ENCODE data around the gene ALLC.

ALLC gene

DNA sequence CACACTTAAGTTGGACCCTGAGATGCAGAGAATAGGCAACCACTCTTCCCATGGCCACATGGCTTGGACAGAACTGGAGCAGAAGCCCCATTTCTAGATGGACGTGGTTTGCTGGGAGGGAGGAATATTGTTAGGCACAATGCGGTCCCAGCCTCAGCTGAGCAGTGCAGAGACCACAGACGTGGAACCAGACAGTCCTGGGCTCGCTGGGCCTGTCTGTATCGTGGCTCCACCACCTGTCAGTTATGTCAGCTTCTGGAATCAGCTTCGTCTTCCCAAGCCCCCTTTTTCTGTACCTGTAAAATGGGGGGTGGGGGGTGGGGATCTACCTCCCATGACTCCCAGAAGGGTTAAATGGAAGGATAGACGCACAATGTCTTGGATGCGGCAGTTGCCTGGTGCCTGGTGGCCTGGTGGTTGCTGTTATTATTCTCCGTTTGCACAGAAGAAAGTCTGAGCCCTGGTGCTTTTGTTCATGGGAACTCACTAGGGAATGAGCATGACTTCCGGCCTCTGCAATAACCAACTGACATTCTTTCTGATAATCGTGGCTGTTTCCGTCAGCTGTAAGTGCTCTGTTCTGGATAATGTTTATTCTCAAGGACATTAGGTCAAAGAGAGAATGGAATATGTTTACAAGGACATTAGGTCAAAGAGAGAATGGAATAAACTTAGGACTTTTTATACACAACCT is 31.7 kb upstream of the ALLC start:
- Histone ChIP-seq H3K4me3 (no peak overlapping the region), H3K27ac (no peak overlapping the region), H3K9me3 (ENCODE audit: low read depth, low read length) (no peaks in the 10 kb centered on the region; the same call in 1 of the 2 replicates), H3K36me3 (ENCODE audit: insufficient read depth, low read length) (no peaks in the 10 kb centered on the region), H3K9ac (ENCODE audit: insufficient read length) (no peak overlapping the region)
- TF ChIP-seq POLR2AphosphoS5 (IDR thresholded peaks at IDR 0.05; ENCODE audit: borderline replicate concordance, low read depth, low read length) (no peak), EZH2 (IDR thresholded peaks at IDR 0.05) (no peak), FOXP2 (optimal IDR thresholded peaks at IDR 0.05; ENCODE audit: control extremely low read depth, extremely low read length, insufficient read depth) (no peak)
- no peak for DNase-seq (ENCODE audit: low read depth, low spot score)

- H3K9me3 ChIP-seq (ENCODE audit: low read depth, low read length): no peaks in the 10 kb centered on the region; the same call in 1 of the 2 replicates
- H3K9ac ChIP-seq (ENCODE audit: insufficient read length): no peak overlapping the region
- H3K36me3 ChIP-seq (ENCODE audit: insufficient read depth, low read length): no peaks in the 10 kb centered on the region
- DNase-seq (ENCODE audit: low read depth, low spot score): no peak
- TF ChIP-seq EZH2 (IDR thresholded peaks at IDR 0.05): no peak
- TF ChIP-seq FOXP2 (optimal IDR thresholded peaks at IDR 0.05; ENCODE audit: control extremely low read depth, extremely low read length, insufficient read depth): no peak
- TF ChIP-seq POLR2AphosphoS5 (IDR thresholded peaks at IDR 0.05; ENCODE audit: borderline replicate concordance, low read depth, low read length): no peak
- H3K4me3 ChIP-seq: no peak overlapping the region
- H3K27ac ChIP-seq: no peak overlapping the region
These were observed 31.0 kb upstream of the ALLC start for GRCh38 chr2:3626812-3627499.

DNA sequence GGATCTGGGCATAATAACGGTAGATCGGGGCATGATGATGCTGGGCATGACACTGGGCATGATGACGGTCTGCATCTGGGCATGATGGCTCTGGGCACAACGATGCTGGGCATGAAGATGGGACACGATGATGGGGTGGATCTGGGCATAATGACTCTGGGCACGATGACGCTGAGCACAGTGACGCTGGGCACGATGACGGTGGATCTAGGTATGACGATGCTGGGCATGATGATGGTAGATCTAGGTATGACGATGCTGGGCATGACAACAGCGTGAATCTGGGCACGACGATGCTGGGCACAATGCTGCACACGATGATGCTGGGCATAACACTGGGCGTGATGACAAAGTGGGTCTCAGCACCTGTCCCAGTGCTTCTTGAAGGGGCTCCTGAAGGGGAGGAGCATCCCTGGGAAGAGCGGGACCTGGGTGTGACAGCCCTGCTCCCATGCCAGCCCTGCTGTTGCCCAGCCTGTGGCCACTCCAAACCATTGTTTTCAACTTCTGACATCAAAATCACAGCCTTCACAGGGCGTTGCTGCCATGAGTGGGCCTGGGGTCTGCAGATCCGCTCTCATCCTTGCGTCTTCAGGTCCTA is 30.4 kb upstream of the ALLC start:
- Histone ChIP-seq H3K9ac (ENCODE audit: insufficient read length) (no peak overlapping the region), H3K27ac (no peak overlapping the region), H3K36me3 (ENCODE audit: insufficient read depth, low read length) (no peaks in the 10 kb centered on the region), H3K9me3 (ENCODE audit: low read depth, low read length) (no peaks in the 10 kb centered on the region; the same call in 1 of the 2 replicates), H3K4me3 (no peak overlapping the region)
- DNase-seq (ENCODE audit: low read depth, low spot score): no peak
- no peak for TF ChIP-seq EZH2 (IDR thresholded peaks at IDR 0.05)
- TF ChIP-seq POLR2AphosphoS5 (IDR thresholded peaks at IDR 0.05; ENCODE audit: borderline replicate concordance, low read depth, low read length): no peak
- TF ChIP-seq FOXP2 (optimal IDR thresholded peaks at IDR 0.05; ENCODE audit: control extremely low read depth, extremely low read length, insufficient read depth): no peak

- no peak for TF ChIP-seq FOXP2 (optimal IDR thresholded peaks at IDR 0.05; ENCODE audit: control extremely low read depth, extremely low read length, insufficient read depth)
- TF ChIP-seq EZH2 (IDR thresholded peaks at IDR 0.05): no peak
- Histone ChIP-seq H3K27ac (no peak overlapping the region), H3K9ac (ENCODE audit: insufficient read length) (no peak overlapping the region), H3K4me3 (no peak overlapping the region), H3K36me3 (ENCODE audit: insufficient read depth, low read length) (no peaks in the 10 kb centered on the region), H3K9me3 (ENCODE audit: low read depth, low read length) (no peaks in the 10 kb centered on the region)
- DNase-seq (ENCODE audit: low read depth, low spot score): no peak
These were observed 29.7 kb upstream of the ALLC start for GRCh38 chr2:3628241-3628679.

- no peaks in the 10 kb centered on the region for H3K36me3 ChIP-seq (ENCODE audit: insufficient read depth, low read length)
- no peaks in the 10 kb centered on the region for H3K9me3 ChIP-seq (ENCODE audit: low read depth, low read length)
- TF ChIP-seq EZH2 (IDR thresholded peaks at IDR 0.05): no peak
- no peak for TF ChIP-seq POLR2AphosphoS5 (IDR thresholded peaks at IDR 0.05; ENCODE audit: borderline replicate concordance, low read depth, low read length)
- TF ChIP-seq FOXP2 (optimal IDR thresholded peaks at IDR 0.05; ENCODE audit: control extremely low read depth, extremely low read length, insufficient read depth): no peak
- DNase-seq (ENCODE audit: low read depth, low spot score): no peak
- no peak overlapping the region for H3K27ac ChIP-seq
- no peak overlapping the region for H3K9ac ChIP-seq (ENCODE audit: insufficient read length)
- no peak overlapping the region for H3K4me3 ChIP-seq
These were observed 29.2 kb upstream of the ALLC start for GRCh38 chr2:3628800-3629199.

DNA sequence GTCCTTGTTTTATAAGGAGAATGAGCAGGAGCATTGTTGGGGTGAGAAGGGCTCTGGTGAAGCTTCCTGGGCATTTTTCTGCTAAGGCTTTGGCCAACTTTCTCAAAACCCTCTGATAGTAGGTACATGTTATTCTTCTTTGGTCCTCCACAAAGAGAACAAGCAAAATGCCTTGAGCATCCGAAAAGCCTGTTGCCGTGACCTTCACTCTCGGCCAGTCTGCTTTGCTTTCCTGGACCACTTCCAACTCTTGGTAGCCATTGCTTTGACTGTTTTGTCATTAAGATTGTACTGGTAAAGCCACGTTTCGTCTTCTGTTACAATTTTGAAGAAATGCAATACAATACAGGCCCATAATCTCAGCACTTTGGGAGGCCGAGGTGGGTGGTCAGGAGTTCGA is 27.4 kb upstream of the ALLC start:
- DNase-seq (ENCODE audit: low read depth, low spot score): no peak
- H3K36me3 ChIP-seq (ENCODE audit: insufficient read depth, low read length): no peaks in the 10 kb centered on the region
- no peak overlapping the region for H3K27ac ChIP-seq
- H3K4me3 ChIP-seq: no peak overlapping the region
- no peak overlapping the region for H3K9ac ChIP-seq (ENCODE audit: insufficient read length)
- H3K9me3 ChIP-seq (ENCODE audit: low read depth, low read length): no peaks in the 10 kb centered on the region
- TF ChIP-seq EZH2 (IDR thresholded peaks at IDR 0.05) (no peak), POLR2AphosphoS5 (IDR thresholded peaks at IDR 0.05; ENCODE audit: borderline replicate concordance, low read depth, low read length) (no peak), FOXP2 (optimal IDR thresholded peaks at IDR 0.05; ENCODE audit: control extremely low read depth, extremely low read length, insufficient read depth) (no peak)

DNA sequence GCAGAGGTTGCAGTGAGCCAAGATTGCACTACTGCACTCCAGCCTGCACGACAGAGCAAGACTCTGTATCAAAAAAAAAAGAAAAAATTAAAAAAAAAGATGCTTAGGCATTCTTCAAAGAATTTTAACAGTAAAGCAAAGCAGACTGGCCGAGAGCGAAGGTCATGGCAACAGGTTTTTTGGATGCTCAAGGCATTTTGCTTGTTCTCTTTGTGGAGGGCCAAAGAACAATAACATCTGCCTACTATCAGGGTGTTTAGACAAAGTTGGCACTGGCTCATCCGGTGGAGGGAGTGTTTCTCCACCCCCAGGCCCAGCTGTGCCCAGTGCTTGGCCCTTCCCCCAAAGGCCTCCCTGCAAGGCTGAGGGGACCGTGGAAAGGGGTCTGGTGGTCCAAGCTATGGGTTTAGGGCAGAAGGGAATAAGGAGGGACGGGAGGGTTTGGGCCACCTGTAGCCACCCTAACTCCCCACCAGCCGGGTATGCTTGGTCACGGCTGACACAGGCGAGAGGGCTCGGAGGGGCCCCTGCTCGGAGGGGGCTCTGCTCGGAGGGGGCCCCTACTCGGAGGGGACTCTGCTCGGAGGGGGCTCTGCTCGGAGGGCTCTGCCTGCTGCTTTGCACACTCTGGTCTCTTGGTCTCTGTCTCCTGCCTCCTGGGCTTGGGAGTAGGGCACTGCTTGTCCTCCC is 26.7 kb upstream of the ALLC start:
- TF ChIP-seq FOXP2 (optimal IDR thresholded peaks at IDR 0.05; ENCODE audit: control extremely low read depth, extremely low read length, insufficient read depth) (no peak), POLR2AphosphoS5 (IDR thresholded peaks at IDR 0.05; ENCODE audit: borderline replicate concordance, low read depth, low read length) (no peak), EZH2 (IDR thresholded peaks at IDR 0.05) (no peak)
- H3K36me3 ChIP-seq (ENCODE audit: insufficient read depth, low read length): no peaks in the 10 kb centered on the region
- H3K27ac ChIP-seq: no peak overlapping the region
- H3K9me3 ChIP-seq (ENCODE audit: low read depth, low read length): no peaks in the 10 kb centered on the region
- H3K9ac ChIP-seq (ENCODE audit: insufficient read length): no peak overlapping the region
- DNase-seq (ENCODE audit: low read depth, low spot score): no peak
- no peak overlapping the region for H3K4me3 ChIP-seq

Data from SK-N-MC (cell line).